NCI-H1092 treated with DMSO at 0.1 percent for 48 hours (cell line): ENCODE measurements around the gene ILDR2.
"Not testable (repeated sequence)": the region's sequence is repeated elsewhere in the genome, so short reads cannot be mapped to it uniquely, and the experiment has no call there.

Experiments
- DNase-seq: peaks from one replicate; lab custom pipeline; 2025; lab: John Stamatoyannopoulos, UW

Gene ILDR2

DNA sequence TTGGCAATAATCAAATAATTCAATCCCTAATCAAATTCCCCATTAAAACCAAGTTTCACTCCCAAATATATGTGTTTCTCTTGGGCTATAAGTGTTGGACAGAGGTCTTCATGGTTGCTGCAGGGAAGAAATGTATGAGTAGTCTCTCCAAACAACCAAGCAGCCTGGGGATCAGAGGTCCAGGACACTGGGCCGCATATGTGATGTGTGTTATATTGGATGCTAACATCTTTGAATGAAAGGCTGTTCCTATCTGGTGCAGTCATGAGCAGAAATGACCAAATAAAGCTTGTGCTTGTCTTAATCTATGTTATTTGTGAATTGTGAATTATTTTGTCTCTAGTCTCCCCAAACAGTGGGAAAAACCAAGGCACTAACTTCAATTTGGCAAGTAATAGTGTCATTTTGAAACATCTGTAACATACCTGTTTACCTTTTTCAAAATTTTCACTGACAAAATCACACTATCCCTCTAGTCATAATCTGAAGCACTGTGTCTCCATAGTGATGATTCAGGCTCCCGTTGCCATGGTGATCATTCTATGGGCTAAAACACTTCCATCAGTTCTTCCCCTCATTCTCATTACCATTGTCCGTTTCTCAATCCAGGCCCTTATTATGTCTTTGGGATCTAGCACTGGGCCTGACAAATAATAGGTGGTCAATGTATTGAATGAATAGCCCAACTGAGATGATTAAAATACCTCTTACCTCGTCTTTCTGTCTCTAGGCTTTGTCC, 86.8 kb downstream of the ILDR2 start:
- no peak for DNase-seq

DNA sequence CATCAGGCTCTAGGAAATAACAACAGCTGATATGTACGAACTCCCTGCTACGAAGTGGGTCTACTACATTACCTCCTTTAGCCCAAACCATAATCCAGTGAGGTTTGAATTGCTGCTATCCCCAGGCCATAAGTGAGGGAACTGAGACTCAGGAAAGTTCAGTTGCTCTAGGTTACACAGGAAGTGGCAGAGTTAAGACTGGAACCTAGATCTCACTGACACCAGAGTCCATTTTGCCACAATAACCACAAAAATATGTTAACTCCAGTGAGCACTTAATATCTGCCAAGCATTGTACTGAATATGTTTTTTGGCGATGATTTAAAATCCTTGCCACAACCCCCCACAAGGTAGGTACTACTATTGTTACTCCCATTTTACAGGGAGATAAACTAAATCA, 90.4 kb downstream of the ILDR2 start:
- DNase-seq: no peak

DNA sequence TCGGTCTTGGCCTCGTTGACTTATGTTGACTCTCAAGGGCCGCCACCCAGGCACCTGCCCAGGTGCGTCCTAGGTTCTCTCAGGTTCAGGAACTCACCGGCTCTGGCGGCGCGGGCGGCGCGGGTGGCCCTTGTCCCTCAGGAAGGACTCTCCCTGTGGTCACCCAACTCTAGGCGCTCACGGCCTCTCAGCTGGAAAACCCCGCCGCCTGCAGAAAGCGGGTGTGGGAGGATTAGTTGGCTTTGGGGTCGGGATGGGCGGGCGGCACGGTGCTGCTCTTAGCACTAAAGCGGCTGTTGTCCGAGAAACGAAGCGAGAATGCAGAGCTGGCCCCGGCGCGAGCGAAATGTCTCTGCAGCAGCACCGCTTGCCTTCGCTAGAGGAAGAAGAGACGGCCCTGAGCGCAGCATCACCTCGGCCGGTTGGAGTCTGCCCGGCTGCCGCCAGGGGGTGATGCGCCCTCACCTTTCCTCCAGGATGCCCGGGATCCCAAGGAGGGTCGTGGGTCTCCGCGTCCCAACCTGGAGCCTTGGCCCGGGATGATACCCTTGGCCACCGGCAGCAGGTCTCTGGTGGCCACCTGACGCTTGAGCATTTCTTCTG, 91.2 kb downstream of the ILDR2 start:
- DNase-seq: peak; percentile 46

DNA sequence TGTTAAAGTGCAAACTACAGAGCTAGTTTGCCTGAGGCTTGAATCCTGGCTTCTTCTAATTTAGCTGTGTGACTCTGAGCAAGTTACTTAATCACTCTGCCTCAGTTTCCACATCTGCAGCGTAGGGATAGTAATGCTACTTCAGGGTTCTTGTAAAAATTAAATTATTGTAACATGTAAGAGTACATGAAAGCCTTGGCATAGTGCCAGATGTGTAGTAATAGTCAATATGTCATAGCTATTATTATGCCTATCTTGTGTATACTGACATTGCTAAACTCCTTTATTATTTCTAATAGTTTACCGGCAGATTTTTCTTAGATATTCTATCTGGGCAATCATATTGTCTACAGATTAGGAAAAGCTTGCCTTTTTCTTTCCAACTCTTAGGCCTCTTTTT, 92.4 kb downstream of the ILDR2 start:
- DNase-seq: no peak

GRCh38 chr1:166878173-166878917, 97.0 kb downstream of the ILDR2 start:
- DNase-seq: not testable (repeated sequence)

GRCh38 chr1:166876540-166876838, 98.9 kb downstream of the ILDR2 start:
- no peak for DNase-seq

- DNase-seq: peak; percentile 100
Observed at GRCh38 chr1:166875734-166876539, 99.4 kb downstream of the ILDR2 start, which contains the start of gene TADA1. TSS of gene TADA1 (minus strand) at chr1:166876264. CDS start at chr1:166876233, 31 bp downstream.

GRCh38 chr1:166875302-166875733, 100.0 kb downstream of the ILDR2 start:
- DNase-seq: peak; percentile 63

DNA sequence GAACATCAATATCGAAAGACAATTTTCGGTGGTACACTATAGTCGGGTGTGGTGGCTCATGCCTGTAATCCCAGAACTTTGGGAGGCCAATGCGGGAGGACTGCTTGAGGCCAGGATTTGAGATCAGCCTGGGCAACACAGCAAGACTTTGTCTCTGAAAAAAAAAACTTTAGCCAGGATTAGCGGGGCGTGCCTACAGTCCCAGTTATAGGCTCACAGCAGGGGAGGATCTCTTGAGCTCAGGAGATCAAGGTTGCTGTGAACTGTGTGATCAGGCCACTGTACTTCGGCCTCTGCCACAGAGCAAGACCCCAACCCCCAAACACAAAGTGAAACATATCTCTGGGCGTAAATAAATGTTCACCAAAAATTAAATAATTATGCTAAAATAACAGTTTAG, 100.9 kb downstream of the ILDR2 start:
- no peak for DNase-seq

GRCh38 chr1:166870584-166870983, 104.8 kb downstream of the ILDR2 start:
- no peak for DNase-seq

GRCh38 chr1:166869318-166870099, 105.8 kb downstream of the ILDR2 start:
- no peak for DNase-seq

GRCh38 chr1:166868639-166869038, 106.7 kb downstream of the ILDR2 start:
- no peak for DNase-seq

DNA sequence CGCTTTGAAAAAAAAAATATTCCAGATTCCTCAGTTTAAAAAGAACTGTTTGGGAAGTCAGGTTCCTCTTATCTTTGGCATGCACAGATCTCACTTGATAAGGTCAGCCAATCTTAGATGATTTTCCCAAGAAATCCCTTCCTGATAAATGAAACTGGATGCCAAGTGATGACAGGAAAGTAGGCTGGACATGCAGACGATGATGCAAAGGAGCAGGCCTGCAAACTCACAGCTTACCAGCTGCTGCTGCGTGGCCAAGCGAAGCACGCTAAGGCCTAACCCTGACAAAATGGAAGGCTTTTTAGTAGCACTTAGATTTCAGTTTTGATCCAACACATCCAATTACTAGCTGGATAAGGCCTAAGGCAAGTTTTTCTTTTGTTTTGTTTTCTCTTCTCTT, 109.4 kb downstream of the ILDR2 start:
- DNase-seq: no peak

GRCh38 chr1:166859597-166859996, 115.7 kb downstream of the ILDR2 start:
- no peak for DNase-seq

DNA sequence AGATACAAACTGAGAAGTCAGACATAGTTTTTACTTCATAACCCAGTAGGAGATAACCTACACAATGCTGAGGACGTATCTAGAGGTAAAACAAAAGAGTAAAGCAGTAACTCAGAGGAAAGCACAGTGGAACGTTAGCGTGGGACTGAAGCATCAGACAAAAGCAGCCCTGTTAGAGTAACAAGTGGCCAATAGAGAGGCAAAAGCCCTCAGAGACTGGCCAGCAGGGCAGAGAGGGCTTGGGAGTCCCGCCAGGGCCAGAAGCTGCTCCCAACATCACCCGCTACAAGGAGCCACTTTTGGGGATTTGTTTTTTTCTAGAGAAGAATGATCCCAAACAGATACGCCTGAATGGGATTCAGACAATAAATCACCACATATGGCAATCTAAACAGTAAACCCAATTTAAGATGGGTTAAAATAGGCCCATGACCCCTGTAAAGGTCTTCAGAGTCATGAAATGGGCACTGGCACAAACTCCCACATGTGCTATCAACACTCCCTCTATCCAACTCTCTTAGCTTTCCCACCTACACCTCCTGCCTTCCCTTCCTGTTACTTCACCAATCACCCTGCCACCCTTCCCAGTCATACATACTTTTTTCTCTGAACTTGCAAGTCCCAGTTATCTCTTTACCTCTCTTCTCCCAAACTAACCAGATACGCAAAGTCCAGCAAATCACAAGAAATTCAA, 116.5 kb downstream of the ILDR2 start:
- no peak for DNase-seq
